Ovary (tissue), 9 donors: ENCODE results near the gene RLN1. TPM values are rescaled to one million over a fixed set of nuclear protein-coding genes. Genes with fewer than 3 reads are reported as not detected.
"Not testable (repeated sequence)": the region's sequence is repeated elsewhere in the genome, so short reads cannot be mapped to it uniquely, and the experiment has no call there.

Experiments used
- DNase-seq, 5 donors: peaks; one replicate each; pipeline ENCODE4 v3.0.0-alpha.2; 2019 to 2020
- H3K27ac ChIP-seq, 2 donors: fragments of 200-600 bp; one replicate each; pipeline versions ENCODE4 v1.5.1 to v1.8.0; 2019 to 2022
- H3K27me3 ChIP-seq: fragments of 200-600 bp; one replicate; pipeline ENCODE4 v1.8.0; 2022
- H3K36me3 ChIP-seq: fragments of 200-600 bp; sonication (generic); one replicate; pipeline ENCODE4 v1.5.1; 2019
- H3K4me1 ChIP-seq: one replicate; pipeline ENCODE4 v1.8.1; 2013; ENCODE audit warnings: mild to moderate bottlenecking, moderate library complexity; ENCODE audit not compliant: insufficient read depth
- H3K4me3 ChIP-seq: fragments of 200-600 bp; sonication (generic); one replicate; pipeline ENCODE4 v1.5.1; 2017
- H3K9me3 ChIP-seq, 2 donors: fragments of 200-600 bp in 1 of 2; sonication (generic) in 1 of 2; one replicate each; pipeline versions ENCODE4 v1.5.1 to v1.8.1; 2013 to 2019; ENCODE audit warnings: mild to moderate bottlenecking in 1 of 2, moderate library complexity in 1 of 2
- EP300 ChIP-seq: sonication (generic); formaldehyde crosslinking; IDR thresholded peaks from one replicate; pipeline ENCODE4 v1.6.1; 2017; ENCODE audit warnings: antibody characterized with exemption
- POLR2A ChIP-seq: fragments of 450-650 bp; IDR thresholded peaks from one replicate; pipeline ENCODE4 v1.6.1; 2017; ENCODE audit warnings: antibody characterized with exemption, mild to moderate bottlenecking, moderate library complexity
- WGBS, 3 donors: extraction: QIAGEN DNeasy Blood & Tissue Kit in 1 of 3; methylation state at CpG; one replicate each; pipeline versions ENCODE4 v1.1.5 to v1.1.7; 2013 to 2017; 5-methylcytosine and 5-hydroxymethylcytosine counted together
- intact Hi-C, 4 donors: fragments of 100-400 bp; cut with DNase I; formaldehyde crosslinking; loops; one replicate each; pipeline versions ENCODE4 v1.11.0 to v1.15.1; 2022 to 2023
- polyA plus RNA-seq, 2 donors: library from polyadenylated mRNA; stranded (reverse); fragments of 200-250 nt in 1 of 2; fragments of 350-450 nt in 1 of 2; fragmentation: Illumina TruSeq in 1 of 2; extraction: RNeasy Lipid Tissue Mini Kit (QIAGEN cat#74804) in 1 of 2; gene quantifications; one replicate each; pipeline ENCODE4 v1.2.3, GENCODE V29; 2013 to 2014
- total RNA-seq, 7 donors: library from RNA; depleted of rRNA in 2 of 7; stranded (reverse); fragments of >200 nt in 2 of 7; fragmentation: NEBNext Ultra II Directional in 3 of 7; extraction: Animal tissue kit (Norgen Biotek cat#: 25700) in 3 of 7; gene quantifications; one replicate each; pipeline versions ENCODE4 v1.1.0 to v1.2.4, GENCODE V29; 2016 to 2023
- TF ChIP-seq, protein P1 (sequence below), 3 donors: fragments of 450-650 bp in 2 of 3; fragments of 200-600 bp in 1 of 3; IDR thresholded peaks; one replicate each; pipeline versions ENCODE4 v1.5.1 to v1.8.0; 2016 to 2022; ENCODE audit warnings: antibody characterized with exemption in 3 of 3, mild to moderate bottlenecking in 1 of 3
- donor health status: DM: no; HTN: no; CAD: no; lungs with moderate emphysema.
- donor health status: DM: no; HTN: no; CAD: no.
- donor health status: Bipolar disorder and iron deficiency.
- donor health status: DM: yes; HTN: yes; CAD: no.
- donor health status: DM: no; HTN: no; CAD: no.
- donor health status: DM: yes; HTN: yes; CAD: no.

The RLN1 gene
- total and polyA plus RNA-seq, 9 donors, result 0.28 to 1.4 TPM; not detected in 7

DNA sequence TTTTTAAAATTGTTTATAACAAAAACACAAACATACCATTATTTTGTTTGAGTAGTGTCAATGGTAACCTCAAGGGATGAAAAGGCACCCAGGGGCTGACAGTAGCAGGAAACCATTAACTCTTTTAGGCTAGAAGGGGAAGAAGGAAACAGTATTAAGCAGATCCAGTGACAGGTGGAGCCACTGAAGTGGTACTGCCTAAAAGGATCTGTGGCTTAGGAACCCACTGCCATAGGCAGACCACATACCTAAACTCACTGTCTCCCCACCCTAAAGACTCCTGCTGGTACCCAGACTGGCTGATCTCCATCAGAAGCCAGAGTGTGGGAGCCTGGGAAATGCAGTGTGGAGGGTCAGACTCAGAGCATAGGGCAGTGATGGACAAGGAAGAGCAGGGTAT, 13.5 kb downstream of the RLN1 start:
- Histone ChIP-seq H3K36me3 (no peaks in the 10 kb centered on the region), H3K4me3 (no peak overlapping the region), H3K27ac (no peak overlapping the region), H3K27me3 (no peaks in the 10 kb centered on the region), H3K9me3 (no peaks in the 10 kb centered on the region), H3K4me1 (no peaks in the 10 kb centered on the region)
- DNase-seq, result no peak
- no peak for TF ChIP-seq EP300
- TF ChIP-seq, protein P1, sequence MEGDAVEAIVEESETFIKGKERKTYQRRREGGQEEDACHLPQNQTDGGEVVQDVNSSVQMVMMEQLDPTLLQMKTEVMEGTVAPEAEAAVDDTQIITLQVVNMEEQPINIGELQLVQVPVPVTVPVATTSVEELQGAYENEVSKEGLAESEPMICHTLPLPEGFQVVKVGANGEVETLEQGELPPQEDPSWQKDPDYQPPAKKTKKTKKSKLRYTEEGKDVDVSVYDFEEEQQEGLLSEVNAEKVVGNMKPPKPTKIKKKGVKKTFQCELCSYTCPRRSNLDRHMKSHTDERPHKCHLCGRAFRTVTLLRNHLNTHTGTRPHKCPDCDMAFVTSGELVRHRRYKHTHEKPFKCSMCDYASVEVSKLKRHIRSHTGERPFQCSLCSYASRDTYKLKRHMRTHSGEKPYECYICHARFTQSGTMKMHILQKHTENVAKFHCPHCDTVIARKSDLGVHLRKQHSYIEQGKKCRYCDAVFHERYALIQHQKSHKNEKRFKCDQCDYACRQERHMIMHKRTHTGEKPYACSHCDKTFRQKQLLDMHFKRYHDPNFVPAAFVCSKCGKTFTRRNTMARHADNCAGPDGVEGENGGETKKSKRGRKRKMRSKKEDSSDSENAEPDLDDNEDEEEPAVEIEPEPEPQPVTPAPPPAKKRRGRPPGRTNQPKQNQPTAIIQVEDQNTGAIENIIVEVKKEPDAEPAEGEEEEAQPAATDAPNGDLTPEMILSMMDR (IDR thresholded peaks at IDR 0.05), result no peak
- TF ChIP-seq POLR2A, result no peak
- intact Hi-C loops, result no loop called here

GRCh38 chr9:5321601-5322000, 18.1 kb downstream of the RLN1 start:
- WGBS, 3 donors, result 22 to 62% (median 45%) methylated on average over 1 of the region's 1 CpG
- DNase-seq, H3K4me1 ChIP-seq, H3K27ac ChIP-seq, H3K4me3 ChIP-seq, intact Hi-C loops, H3K36me3 ChIP-seq, H3K9me3 ChIP-seq, H3K27me3 ChIP-seq: not testable (repeated sequence)

DNA sequence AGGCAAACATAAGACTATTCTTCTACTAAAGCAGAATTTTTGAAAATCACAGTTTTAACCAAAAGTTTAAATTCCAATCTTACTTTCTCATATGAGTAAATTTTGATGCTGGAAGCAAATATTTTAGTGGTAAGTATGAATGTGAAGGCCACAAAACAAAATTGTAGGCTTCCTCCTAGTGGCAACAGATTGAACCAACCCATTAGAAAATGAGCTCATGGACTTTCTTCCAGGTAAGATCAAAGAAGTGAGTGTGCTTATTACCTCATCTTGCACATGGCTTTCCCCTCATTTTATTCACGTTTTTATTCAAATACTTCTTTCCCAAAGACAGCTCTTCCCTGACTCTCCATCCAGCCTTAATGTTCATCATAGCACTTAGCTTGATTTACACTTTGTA, 18.6 kb downstream of the RLN1 start:
- H3K4me3 ChIP-seq, result no peak overlapping the region
- DNase-seq, result no peak
- no peaks in the 10 kb centered on the region for H3K4me1 ChIP-seq
- no peak overlapping the region for H3K27ac ChIP-seq
- H3K36me3 ChIP-seq, result no peaks in the 10 kb centered on the region
- no peak for TF ChIP-seq EP300
- TF ChIP-seq, protein P1 (IDR thresholded peaks at IDR 0.05), result no peak
- TF ChIP-seq POLR2A, result no peak
- no peaks in the 10 kb centered on the region for H3K27me3 ChIP-seq
- 26 to 27% (median 26%) methylated on average over 1 of the region's 1 CpG for WGBS, 3 donors
- H3K9me3 ChIP-seq, result no peaks in the 10 kb centered on the region
- intact Hi-C loops, result no loop called here

GRCh38 chr9:5316406-5316805, 23.3 kb downstream of the RLN1 start:
- H3K4me3 ChIP-seq, intact Hi-C loops, DNase-seq, H3K27ac ChIP-seq, H3K27me3 ChIP-seq, H3K9me3 ChIP-seq, H3K36me3 ChIP-seq, H3K4me1 ChIP-seq: not testable (repeated sequence)
- 94 to 100% (median 96%) methylated on average over 1 of the region's 1 CpG for WGBS, 3 donors

DNA sequence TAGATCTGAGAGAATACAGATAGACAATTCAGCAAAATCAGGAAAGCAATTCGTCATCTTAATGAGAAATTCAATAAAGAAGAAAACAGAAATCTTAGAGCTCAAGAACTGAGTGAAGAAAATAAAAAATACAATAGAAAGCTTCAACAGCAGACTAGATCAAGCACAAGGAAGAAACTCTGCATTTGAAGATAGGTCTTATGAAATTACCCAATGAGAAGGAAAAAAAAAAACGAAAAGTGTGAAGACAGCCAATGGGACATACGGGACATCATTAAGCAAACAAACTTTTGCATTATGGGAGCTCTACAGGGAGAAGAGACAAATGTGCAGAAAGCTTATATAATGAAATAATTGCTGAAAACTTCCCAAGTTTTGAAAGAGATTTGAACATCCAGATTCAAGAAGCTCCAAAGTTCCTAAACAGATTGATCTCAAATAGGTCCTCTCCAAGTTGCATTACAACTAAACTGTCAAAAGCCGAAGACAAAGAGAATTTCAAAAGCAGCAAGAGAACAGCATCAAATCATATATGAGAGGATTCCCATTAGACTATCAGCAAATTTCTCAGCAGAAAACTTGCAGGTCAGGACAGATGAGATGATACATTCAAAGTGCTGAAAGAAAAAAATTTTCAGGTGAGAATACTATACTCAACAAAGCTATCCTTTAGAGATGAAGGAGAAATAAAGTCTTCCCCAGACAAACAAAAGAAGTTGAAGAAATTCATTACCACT, 24.3 kb downstream of the RLN1 start:
- H3K36me3 ChIP-seq, result no peaks in the 10 kb centered on the region
- DNase-seq, result no peak
- TF ChIP-seq POLR2A, result no peak
- TF ChIP-seq, protein P1 (IDR thresholded peaks at IDR 0.05), result no peak
- TF ChIP-seq EP300, result no peak
- WGBS, 3 donors, result 63 to 66% (median 64%) methylated on average over 4 of the region's 4 CpGs
- H3K27ac ChIP-seq, result no peak overlapping the region
- H3K9me3 ChIP-seq, result no peaks in the 10 kb centered on the region
- H3K27me3 ChIP-seq, result no peaks in the 10 kb centered on the region
- H3K4me3 ChIP-seq, result no peak overlapping the region
- intact Hi-C loops, result no loop called here
- no peaks in the 10 kb centered on the region for H3K4me1 ChIP-seq
